AG09309 (cell line): ENCODE measurements around the gene PAX8.
A peak's percentile ranks its signal among the peaks of the same experiment; 100 is the strongest.
"Not testable (repeated sequence)": the region's sequence is repeated elsewhere in the genome, so short reads cannot be mapped to it uniquely, and the experiment has no call there.

Source experiments
- DNase-seq: peaks from one replicate; pipeline ENCODE4 v3.0.0-alpha.2; 2010; ENCODE audit warnings: low read depth
- H3K4me3 ChIP-seq: 2 replicates; pipeline ENCODE4 v1.5.1; 2011; ENCODE audit warnings: mild to moderate bottlenecking, low read depth, low read length, moderate library complexity; ENCODE audit not compliant: control insufficient read depth
- CTCF ChIP-seq: IDR thresholded peaks from 2 replicates; pipeline ENCODE4 v1.5.1; 2011; ENCODE audit warnings: mild to moderate bottlenecking, low read depth, low read length, inconsistent platforms; ENCODE audit not compliant: insufficient read depth, control insufficient read depth; ENCODE audit errors: missing control alignments

The PAX8 gene

GRCh38 chr2:113238871-113239839 is 39.6 kb downstream of the PAX8 start:
- no peak overlapping the region for H3K4me3 ChIP-seq
- TF ChIP-seq CTCF, result no peak
- no peak for DNase-seq

GRCh38 chr2:113237604-113238160 is 41.0 kb downstream of the PAX8 start:
- no peak overlapping the region for H3K4me3 ChIP-seq
- no peak for DNase-seq
- TF ChIP-seq CTCF, result no peak

- TF ChIP-seq CTCF, result no peak
- no peak overlapping the region for H3K4me3 ChIP-seq
- no peak for DNase-seq
These were observed 42.2 kb downstream of the PAX8 start for GRCh38 chr2:113236367-113237159.

- H3K4me3 ChIP-seq, DNase-seq: not testable (repeated sequence)
These were observed 43.1 kb downstream of the PAX8 start for GRCh38 chr2:113235347-113236226.

- H3K4me3 ChIP-seq, result no peak overlapping the region
- DNase-seq, result no peak
- no peak for TF ChIP-seq CTCF
These were observed 43.9 kb downstream of the PAX8 start for GRCh38 chr2:113234721-113235346.

GRCh38 chr2:113233593-113234550 is 44.8 kb downstream of the PAX8 start:
- no peak for DNase-seq
- no peak overlapping the region for H3K4me3 ChIP-seq
- TF ChIP-seq CTCF, result peak; percentile 30
